ENCODE results near the gene THSD4.
"Not testable (repeated sequence)": the region's sequence is repeated elsewhere in the genome, so short reads cannot be mapped to it uniquely, and the experiment has no call there.

THSD4 gene

GRCh38 chr15:71355268-71355667 lies 240.0 kb downstream of the THSD4 start:
- DNase-seq (ENCODE audit: low spot score in 2 of 2) = no peak
- Mint-ChIP-seq H3K4me1 (no peaks in the 10 kb centered on the region), H3K27ac (no peak overlapping the region), H3K9me3 (no peaks in the 10 kb centered on the region), H3K27me3 (peaks cover 15% of the 10 kb centered on the region), H3K36me3 (no peaks in the 10 kb centered on the region), H3K4me3 (no peak overlapping the region)
- ATAC-seq (ENCODE audit: low read depth) = no peak

- no peaks in the 10 kb centered on the region for H3K36me3 Mint-ChIP-seq
- no peak for DNase-seq (ENCODE audit: low spot score in 2 of 2)
- no peak overlapping the region for H3K27ac Mint-ChIP-seq
- no peaks in the 10 kb centered on the region for H3K9me3 Mint-ChIP-seq
- peaks cover 12% of the 10 kb centered on the region for H3K27me3 Mint-ChIP-seq
- ATAC-seq (ENCODE audit: low read depth) = no peak
- no peaks in the 10 kb centered on the region for H3K4me1 Mint-ChIP-seq
- no peak overlapping the region for H3K4me3 Mint-ChIP-seq
These were observed 242.1 kb downstream of the THSD4 start for GRCh38 chr15:71357321-71357732.

GRCh38 chr15:71357967-71358366 lies 242.7 kb downstream of the THSD4 start:
- H3K27ac Mint-ChIP-seq = no peak overlapping the region
- no peak for ATAC-seq (ENCODE audit: low read depth)
- no peak overlapping the region for H3K4me3 Mint-ChIP-seq
- H3K27me3 Mint-ChIP-seq = peaks cover 12% of the 10 kb centered on the region
- no peaks in the 10 kb centered on the region for H3K9me3 Mint-ChIP-seq
- H3K36me3 Mint-ChIP-seq = no peaks in the 10 kb centered on the region
- DNase-seq (ENCODE audit: low spot score in 2 of 2) = no peak
- H3K4me1 Mint-ChIP-seq = no peaks in the 10 kb centered on the region

- H3K9me3 Mint-ChIP-seq = no peaks in the 10 kb centered on the region
- H3K4me1 Mint-ChIP-seq = no peaks in the 10 kb centered on the region
- no peak overlapping the region for H3K4me3 Mint-ChIP-seq
- H3K27me3 Mint-ChIP-seq = peaks cover 12% of the 10 kb centered on the region
- DNase-seq (ENCODE audit: low spot score in 2 of 2) = no peak
- no peak for ATAC-seq (ENCODE audit: low read depth)
- H3K36me3 Mint-ChIP-seq = no peaks in the 10 kb centered on the region
- no peak overlapping the region for H3K27ac Mint-ChIP-seq
These were observed 244.0 kb downstream of the THSD4 start for GRCh38 chr15:71359246-71359645.

GRCh38 chr15:71362556-71362955 lies 247.3 kb downstream of the THSD4 start:
- no peaks in the 10 kb centered on the region for H3K4me1 Mint-ChIP-seq
- H3K27me3 Mint-ChIP-seq = peaks cover 2% of the 10 kb centered on the region
- H3K36me3 Mint-ChIP-seq = no peaks in the 10 kb centered on the region
- no peak overlapping the region for H3K27ac Mint-ChIP-seq
- H3K4me3 Mint-ChIP-seq = no peak overlapping the region
- DNase-seq (ENCODE audit: low spot score in 2 of 2) (no peak), ATAC-seq (ENCODE audit: low read depth) (no peak)
- peaks cover 1% of the 10 kb centered on the region for H3K9me3 Mint-ChIP-seq

- DNase-seq (ENCODE audit: low spot score in 2 of 2) = no peak
- no peak overlapping the region for H3K27ac Mint-ChIP-seq
These were observed 248.0 kb downstream of the THSD4 start for GRCh38 chr15:71362987-71363968.

GRCh38 chr15:71364117-71364584 lies 248.9 kb downstream of the THSD4 start:
- ATAC-seq (ENCODE audit: low read depth) (no peak), DNase-seq (ENCODE audit: low spot score in 2 of 2) (no peak)
- H3K27ac Mint-ChIP-seq = no peak overlapping the region

More at GRCh38 chr15:71362987-71363968, 248.0 kb downstream of the THSD4 start:
- Mint-ChIP-seq H3K4me1 (no peaks in the 10 kb centered on the region), H3K4me3 (no peak overlapping the region), H3K27me3 (peaks cover 2% of the 10 kb centered on the region), H3K9me3 (peaks cover 1% of the 10 kb centered on the region), H3K36me3 (no peaks in the 10 kb centered on the region)
- no peak for ATAC-seq (ENCODE audit: low read depth)

GRCh38 chr15:71366522-71366921 lies 251.3 kb downstream of the THSD4 start:
- Mint-ChIP-seq H3K27me3 (peaks cover 2% of the 10 kb centered on the region), H3K9me3 (peaks cover 5% of the 10 kb centered on the region), H3K4me1 (no peaks in the 10 kb centered on the region), H3K27ac (no peak overlapping the region), H3K36me3 (no peaks in the 10 kb centered on the region), H3K4me3 (no peak overlapping the region)
- ATAC-seq (ENCODE audit: low read depth) (no peak), DNase-seq (ENCODE audit: low spot score in 2 of 2) (no peak)

More at GRCh38 chr15:71364117-71364584, 248.9 kb downstream of the THSD4 start:
- Mint-ChIP-seq H3K27me3 (peaks cover 2% of the 10 kb centered on the region), H3K4me3 (no peak overlapping the region), H3K4me1 (no peaks in the 10 kb centered on the region), H3K36me3 (no peaks in the 10 kb centered on the region), H3K9me3 (peaks cover 1% of the 10 kb centered on the region)

- H3K9me3 Mint-ChIP-seq = peaks cover 5% of the 10 kb centered on the region
- H3K27ac Mint-ChIP-seq = no peak overlapping the region
- no peak for ATAC-seq (ENCODE audit: low read depth)
- no peaks in the 10 kb centered on the region for H3K4me1 Mint-ChIP-seq
- H3K4me3 Mint-ChIP-seq = no peak overlapping the region
- no peak for DNase-seq (ENCODE audit: low spot score in 2 of 2)
- H3K36me3 Mint-ChIP-seq = no peaks in the 10 kb centered on the region
- H3K27me3 Mint-ChIP-seq = peaks cover 3% of the 10 kb centered on the region
These were observed 251.7 kb downstream of the THSD4 start for GRCh38 chr15:71366926-71367325.

- ATAC-seq (ENCODE audit: low read depth); H3K36me3 Mint-ChIP-seq; H3K27me3 Mint-ChIP-seq; H3K4me3 Mint-ChIP-seq; DNase-seq (ENCODE audit: low spot score in 2 of 2); H3K4me1 Mint-ChIP-seq; H3K9me3 Mint-ChIP-seq; H3K27ac Mint-ChIP-seq: not testable (repeated sequence)
These were observed 252.5 kb downstream of the THSD4 start for GRCh38 chr15:71367737-71368136.

GRCh38 chr15:71372769-71373168 lies 257.5 kb downstream of the THSD4 start:
- H3K9me3 Mint-ChIP-seq; H3K36me3 Mint-ChIP-seq; H3K27ac Mint-ChIP-seq; H3K4me3 Mint-ChIP-seq; ATAC-seq (ENCODE audit: low read depth); H3K4me1 Mint-ChIP-seq; DNase-seq (ENCODE audit: low spot score in 2 of 2): not testable (repeated sequence)
- H3K27me3 Mint-ChIP-seq = peaks cover 24% of the 10 kb centered on the region

GRCh38 chr15:71373917-71374316 lies 258.6 kb downstream of the THSD4 start:
- Mint-ChIP-seq H3K9me3 (peaks cover 4% of the 10 kb centered on the region), H3K27ac (no peak overlapping the region), H3K36me3 (no peaks in the 10 kb centered on the region), H3K4me3 (no peak overlapping the region), H3K27me3 (peaks cover 24% of the 10 kb centered on the region), H3K4me1 (no peaks in the 10 kb centered on the region)
- DNase-seq (ENCODE audit: low spot score in 2 of 2) (no peak), ATAC-seq (ENCODE audit: low read depth) (no peak)

- DNase-seq (ENCODE audit: low spot score in 2 of 2) (no peak), ATAC-seq (ENCODE audit: low read depth) (no peak)
- H3K4me3 Mint-ChIP-seq = no peak overlapping the region
- peaks cover 24% of the 10 kb centered on the region for H3K27me3 Mint-ChIP-seq
- H3K9me3 Mint-ChIP-seq = peaks cover 4% of the 10 kb centered on the region
- H3K36me3 Mint-ChIP-seq = no peaks in the 10 kb centered on the region
- H3K4me1 Mint-ChIP-seq = no peaks in the 10 kb centered on the region
- no peak overlapping the region for H3K27ac Mint-ChIP-seq
These were observed 259.5 kb downstream of the THSD4 start for GRCh38 chr15:71374607-71375352.

- no peak overlapping the region for H3K4me3 Mint-ChIP-seq
- peaks cover 1% of the 10 kb centered on the region for H3K9me3 Mint-ChIP-seq
- H3K27me3 Mint-ChIP-seq = peaks cover 24% of the 10 kb centered on the region
- no peaks in the 10 kb centered on the region for H3K4me1 Mint-ChIP-seq
- H3K27ac Mint-ChIP-seq = no peak overlapping the region
- H3K36me3 Mint-ChIP-seq = no peaks in the 10 kb centered on the region
- ATAC-seq (ENCODE audit: low read depth) (no peak), DNase-seq (ENCODE audit: low spot score in 2 of 2) (no peak)
These were observed 260.7 kb downstream of the THSD4 start for GRCh38 chr15:71375934-71376333.

Measured in memory B cell (primary cell).